Hepatocyte (in vitro differentiated cells): ENCODE measurements around the gene NUP62.

Source experiments
- EZH2 ChIP-seq: fragments of 200-600 bp; sonication (generic); IDR thresholded peaks from 2 replicates; pipeline ENCODE4 v1.6.1; 2016; ENCODE audit warnings: antibody characterized with exemption, mild to moderate bottlenecking, borderline replicate concordance
- TF ChIP-seq, protein P1 (sequence below): fragments of 200-600 bp; sonication (generic); IDR thresholded peaks from 2 replicates; pipeline ENCODE4 v1.5.1; 2016; ENCODE audit warnings: antibody characterized with exemption, mild to moderate bottlenecking; ENCODE audit not compliant: poor library complexity

DNA sequence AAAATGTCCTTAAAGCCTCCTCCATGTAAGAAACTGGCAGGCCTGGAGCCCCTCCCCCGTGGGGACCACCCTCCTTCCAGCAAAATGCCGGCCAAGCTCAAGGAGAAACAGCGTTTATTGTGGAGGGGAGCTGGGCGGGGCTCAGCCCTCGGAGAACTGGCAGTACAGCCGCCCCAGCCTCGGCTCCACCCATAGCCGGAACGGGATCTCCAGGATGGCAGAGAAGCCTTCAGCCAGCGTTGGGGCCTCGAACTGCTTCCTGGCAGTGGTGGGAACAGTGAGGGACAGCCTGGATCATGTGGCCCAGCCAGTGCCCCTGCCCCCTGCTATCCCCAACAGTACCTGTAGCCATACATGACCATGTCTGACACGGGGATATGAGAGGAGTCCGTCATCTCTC is 68.2 kb downstream of the NUP62 start:
- TF ChIP-seq, protein P1, sequence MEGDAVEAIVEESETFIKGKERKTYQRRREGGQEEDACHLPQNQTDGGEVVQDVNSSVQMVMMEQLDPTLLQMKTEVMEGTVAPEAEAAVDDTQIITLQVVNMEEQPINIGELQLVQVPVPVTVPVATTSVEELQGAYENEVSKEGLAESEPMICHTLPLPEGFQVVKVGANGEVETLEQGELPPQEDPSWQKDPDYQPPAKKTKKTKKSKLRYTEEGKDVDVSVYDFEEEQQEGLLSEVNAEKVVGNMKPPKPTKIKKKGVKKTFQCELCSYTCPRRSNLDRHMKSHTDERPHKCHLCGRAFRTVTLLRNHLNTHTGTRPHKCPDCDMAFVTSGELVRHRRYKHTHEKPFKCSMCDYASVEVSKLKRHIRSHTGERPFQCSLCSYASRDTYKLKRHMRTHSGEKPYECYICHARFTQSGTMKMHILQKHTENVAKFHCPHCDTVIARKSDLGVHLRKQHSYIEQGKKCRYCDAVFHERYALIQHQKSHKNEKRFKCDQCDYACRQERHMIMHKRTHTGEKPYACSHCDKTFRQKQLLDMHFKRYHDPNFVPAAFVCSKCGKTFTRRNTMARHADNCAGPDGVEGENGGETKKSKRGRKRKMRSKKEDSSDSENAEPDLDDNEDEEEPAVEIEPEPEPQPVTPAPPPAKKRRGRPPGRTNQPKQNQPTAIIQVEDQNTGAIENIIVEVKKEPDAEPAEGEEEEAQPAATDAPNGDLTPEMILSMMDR: no peak
- no peak for TF ChIP-seq EZH2
